ENCODE results near the gene PHB1. TPM values are rescaled to one million over a fixed set of nuclear protein-coding genes. Genes with fewer than 3 reads are reported as not detected.
"Not testable (repeated sequence)": the region's sequence is repeated elsewhere in the genome, so short reads cannot be mapped to it uniquely, and the experiment has no call there.

PHB1 gene
- total RNA-seq, 4 donors from 2014 or later, result 98.7 to 108 (median 102) TPM

- peaks cover 0 to 16% (median 0%) of the 10 kb centered on the region in 3 donors for H3K9me3 ChIP-seq
- H3K27ac ChIP-seq, result no peak overlapping the region
- H3K27me3 ChIP-seq, result peaks cover 5% of the 10 kb centered on the region
- TF ChIP-seq CTCF (IDR thresholded peaks at IDR 0.05) (no peak), EP300 (IDR thresholded peaks at IDR 0.05) (no peak), POLR2A (IDR thresholded peaks at IDR 0.05) (no peak), POLR2AphosphoS5 (IDR thresholded peaks at IDR 0.05) (no peak)
- no peak overlapping the region for H3K4me3 ChIP-seq
- no peaks in the 10 kb centered on the region for H3K36me3 ChIP-seq
- no peaks in the 10 kb centered on the region for H3K4me1 ChIP-seq
- 33 to 71% methylated on average over 1 of the region's 1 CpG for WGBS, 2 donors (ENCODE audit: low coverage in 1 of 2)
- no peak for ATAC-seq
Observed at GRCh38 chr17:49422714-49423113, 8.0 kb upstream of the PHB1 start.

DNA sequence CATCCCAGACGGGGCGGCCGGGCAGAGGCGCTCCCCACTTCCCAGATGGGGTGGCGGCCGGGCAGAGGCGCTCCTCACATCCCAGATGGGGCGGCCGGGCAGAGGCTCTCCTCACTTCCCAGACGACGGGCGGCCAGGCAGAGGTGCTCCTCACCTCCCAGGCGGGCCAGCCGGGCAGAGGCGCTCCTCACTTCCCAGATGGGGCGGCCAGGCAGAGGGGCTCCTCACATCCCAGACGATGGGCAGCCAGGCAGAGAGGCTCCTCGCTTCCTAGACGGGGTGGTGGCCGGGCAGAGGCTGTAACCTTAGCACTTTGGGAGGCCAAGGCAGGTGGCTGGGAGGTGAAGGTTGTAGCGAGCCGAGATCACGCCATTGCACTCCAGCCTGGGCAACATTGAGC is 5.1 kb upstream of the PHB1 start:
- no CpG with 5 or more reads among the region's 23 CpGs for WGBS, 2 donors (ENCODE audit: low coverage in 1 of 2)

DNA sequence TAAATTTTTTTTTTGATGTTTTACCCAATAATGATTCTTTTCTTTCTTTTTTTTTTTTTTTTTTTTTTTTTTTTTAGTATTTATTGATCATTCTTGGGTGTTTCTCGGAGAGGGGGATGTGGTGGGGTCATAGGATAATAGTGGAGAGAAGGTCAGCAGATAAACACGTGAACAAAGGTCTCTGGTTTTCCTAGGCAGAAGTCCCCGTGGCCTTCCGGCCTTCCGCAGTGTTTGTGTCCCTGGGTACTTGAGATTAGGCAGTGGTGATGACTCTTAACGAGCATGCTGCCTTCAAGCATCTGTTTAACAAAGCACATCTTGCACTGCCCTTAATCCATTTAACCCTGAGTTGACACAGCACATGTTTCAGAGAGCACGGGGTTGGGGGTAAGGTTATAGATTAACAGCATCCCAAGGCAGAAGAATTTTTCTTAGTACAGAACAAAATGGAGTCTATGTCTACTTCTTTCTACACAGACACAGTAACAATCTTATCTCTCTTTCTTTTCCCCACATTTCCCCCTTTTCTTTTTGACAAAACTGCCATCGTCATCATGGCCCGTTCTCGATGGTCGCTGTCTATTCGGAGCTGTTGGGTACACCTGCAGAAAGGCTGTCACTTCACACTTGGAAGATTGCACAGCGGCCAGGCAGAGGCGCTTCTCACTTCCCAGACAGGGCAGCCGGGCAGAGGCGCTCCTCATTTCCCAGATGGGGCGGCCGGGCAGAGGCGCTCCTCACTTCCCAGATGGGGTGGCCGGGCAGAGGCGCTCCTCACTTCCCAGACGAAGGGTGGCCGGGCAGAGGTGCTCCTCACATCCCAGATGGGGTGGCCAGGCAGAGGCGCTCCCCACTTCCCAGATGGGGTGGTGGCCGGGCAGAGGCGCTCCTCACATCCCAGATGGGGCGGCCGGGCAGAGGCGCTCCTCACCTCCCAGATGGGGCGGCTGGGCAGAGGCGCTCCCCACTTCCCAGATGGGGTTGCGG is 4.4 kb upstream of the PHB1 start:
- H3K4me3 ChIP-seq, H3K27ac ChIP-seq, H3K27me3 ChIP-seq, ATAC-seq, H3K36me3 ChIP-seq: not testable (repeated sequence)
- H3K9me3 ChIP-seq, result peaks cover 0 to 16% (median 0%) of the 10 kb centered on the region in 3 donors
- WGBS, 2 donors (ENCODE audit: low coverage in 1 of 2), result 85% methylated on average over 9 of the region's 32 CpGs; no CpG with 5 or more reads in 1 of the 2 donors
- H3K4me1 ChIP-seq, result peaks cover 0 to 14% (median 5%) of the 10 kb centered on the region in 3 donors

More for the DNA sequence above, 5.1 kb upstream of the PHB1 start:
- peaks cover 0 to 16% (median 0%) of the 10 kb centered on the region in 3 donors for H3K9me3 ChIP-seq
- not testable (repeated sequence) for H3K4me3 ChIP-seq, H3K4me1 ChIP-seq, H3K27me3 ChIP-seq, H3K27ac ChIP-seq, ATAC-seq, H3K36me3 ChIP-seq

GRCh38 chr17:49414271-49414621 is 436 bp downstream of the PHB1 start:
- Histone ChIP-seq H3K4me3 (peak overlapping the region; percentile 76 to 87), H3K4me1 (peaks cover 0 to 22% (median 5%) of the 10 kb centered on the region in 3 donors), H3K9me3 (no peaks in the 10 kb centered on the region), H3K36me3 (peaks cover 0 to 39% of the 10 kb centered on the region in 2 donors), H3K27ac (peak overlapping the region; percentile 1 to 76 (median 73)), H3K27me3 (no peaks in the 10 kb centered on the region)
- no peak for ATAC-seq
- WGBS, 2 donors (ENCODE audit: low coverage in 1 of 2), result 0% methylated on average over 2 to 10 of the region's 10 CpGs
- TF ChIP-seq POLR2AphosphoS5 (IDR thresholded peaks at IDR 0.05) (no peak), CTCF (IDR thresholded peaks at IDR 0.05) (no peak), POLR2A (IDR thresholded peaks at IDR 0.05) (no peak), EP300 (IDR thresholded peaks at IDR 0.05) (no peak)

GRCh38 chr17:49409066-49409465 is 5.6 kb downstream of the PHB1 start:
- H3K4me3 ChIP-seq, result no peak overlapping the region
- no peaks in the 10 kb centered on the region for H3K9me3 ChIP-seq
- H3K36me3 ChIP-seq, result peaks cover 0 to 91% of the 10 kb centered on the region in 2 donors
- 91 to 94% methylated on average over 5 to 7 of the region's 14 CpGs for WGBS, 2 donors (ENCODE audit: low coverage in 1 of 2)
- H3K4me1 ChIP-seq, result peaks cover 0 to 27% (median 0%) of the 10 kb centered on the region in 3 donors
- no peak for ATAC-seq
- H3K27ac ChIP-seq, result no peak overlapping the region
- H3K27me3 ChIP-seq, result no peaks in the 10 kb centered on the region
- TF ChIP-seq EP300 (IDR thresholded peaks at IDR 0.05) (no peak), POLR2A (IDR thresholded peaks at IDR 0.05) (no peak), POLR2AphosphoS5 (IDR thresholded peaks at IDR 0.05) (no peak), CTCF (IDR thresholded peaks at IDR 0.05) (no peak)

Data from gastroesophageal sphincter (tissue), 4 donors.